HuH-7 (cell line): Measurements from ENCODE around the gene EXD1.
"Not testable (repeated sequence)": the region's sequence is repeated elsewhere in the genome, so short reads cannot be mapped to it uniquely, and the experiment has no call there.

Experiments used
- DNase-seq: peaks from one replicate; pipeline ENCODE4 v3.0.0; 2011; ENCODE audit warnings: low spot score

The EXD1 gene

DNA sequence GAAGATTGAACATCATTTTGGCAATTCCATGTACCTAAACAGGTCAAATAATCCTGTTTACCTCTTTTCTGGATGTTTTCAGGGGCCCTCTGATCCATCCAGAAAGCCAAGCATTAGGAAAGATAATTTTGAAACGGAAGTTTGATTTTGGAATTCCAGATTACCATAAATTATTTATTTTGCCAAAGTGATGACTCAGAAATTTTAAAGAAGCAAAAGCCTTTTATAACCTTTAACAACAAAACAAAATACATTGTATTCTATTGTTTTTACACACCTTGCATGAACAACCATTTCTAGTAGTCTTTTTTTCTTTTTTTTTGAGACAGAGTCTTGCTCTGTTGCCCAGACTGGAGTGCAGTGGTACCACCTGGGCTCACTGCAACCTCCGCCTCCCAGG, 82.5 kb downstream of the EXD1 start:
- DNase-seq: no peak

DNA sequence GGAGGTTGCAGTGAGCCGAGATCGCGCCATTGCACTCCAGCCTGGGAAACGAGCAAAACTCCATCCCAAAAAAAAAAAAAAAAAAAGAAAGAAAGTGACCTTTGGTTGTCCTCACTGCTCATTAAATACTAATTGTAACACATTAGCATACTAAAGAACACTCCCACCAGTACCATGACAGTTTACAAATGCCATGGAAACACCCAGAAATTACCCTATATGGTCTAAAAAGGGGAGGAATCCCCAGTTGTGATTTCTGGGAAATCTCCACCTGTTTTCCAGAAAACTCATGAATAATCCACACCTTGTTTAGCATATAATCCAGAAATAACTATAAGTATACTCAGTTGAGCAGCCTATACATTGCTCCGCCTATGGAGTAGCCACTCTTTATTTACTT, 90.9 kb downstream of the EXD1 start:
- no peak for DNase-seq

DNA sequence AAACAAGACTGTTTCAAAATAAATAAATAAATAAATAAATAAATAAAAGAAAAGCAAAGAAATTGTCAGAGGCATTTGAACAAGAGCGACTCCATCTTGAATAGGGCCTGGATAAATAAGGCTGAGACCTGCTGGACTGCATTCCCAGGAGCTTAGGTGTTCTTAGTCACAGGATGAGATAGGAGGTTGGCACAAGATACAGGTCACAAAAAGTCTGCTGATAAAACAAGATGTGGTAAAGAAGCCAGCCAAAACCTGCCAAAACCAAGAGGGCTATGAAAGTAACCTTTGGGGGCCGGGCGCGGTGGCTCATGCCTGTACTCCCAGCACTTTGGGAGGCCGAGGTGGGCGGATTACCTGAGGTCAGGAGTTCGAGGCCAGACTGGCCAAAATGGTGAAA, 91.4 kb downstream of the EXD1 start:
- DNase-seq: not testable (repeated sequence)

DNA sequence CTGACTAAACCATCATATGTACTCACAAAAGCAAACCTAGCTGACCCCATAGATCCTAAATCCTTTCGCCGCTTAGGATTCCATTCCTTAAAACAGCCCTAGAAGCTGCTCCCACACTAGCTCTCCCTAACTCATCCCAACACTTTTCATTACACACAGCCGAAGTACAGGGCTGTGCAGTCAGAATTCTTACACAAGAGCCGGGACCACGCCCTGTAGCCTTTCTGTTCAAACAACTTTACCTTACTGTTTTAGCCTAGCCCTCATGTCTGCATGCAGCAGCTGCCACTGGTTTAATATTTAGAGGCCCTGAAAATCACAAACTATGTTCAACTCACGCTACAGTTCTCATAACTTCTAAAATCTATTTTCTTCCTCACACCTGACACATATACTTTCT, 95.0 kb downstream of the EXD1 start:
- DNase-seq: not testable (repeated sequence)

DNA sequence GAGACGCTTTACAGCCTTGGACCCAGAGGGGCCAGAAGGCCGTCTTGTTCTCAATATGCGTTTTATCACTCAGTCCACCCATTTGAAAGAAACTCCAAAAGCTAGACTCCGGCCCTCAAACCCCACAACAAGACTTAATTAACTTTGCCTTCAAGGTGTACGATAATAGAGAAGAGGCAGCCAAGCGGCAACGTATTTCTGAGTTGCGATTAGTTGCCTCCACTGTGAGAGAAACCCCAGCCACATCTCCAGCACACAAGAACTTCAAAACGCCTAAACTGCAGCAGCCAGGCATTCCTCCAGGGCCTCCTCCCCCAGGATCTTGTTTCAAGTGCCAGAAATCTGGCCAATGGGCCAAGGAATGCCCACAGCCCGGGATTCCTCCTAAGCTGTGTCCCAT, 97.1 kb downstream of the EXD1 start:
- DNase-seq: no peak
